ENCODE data around the gene PAXIP1.
"Not testable (repeated sequence)": the region's sequence is repeated elsewhere in the genome, so short reads cannot be mapped to it uniquely, and the experiment has no call there.

Gene PAXIP1

GRCh38 chr7:154950960-154951359 is 52.0 kb downstream of the PAXIP1 start:
- no peak overlapping the region for H3K4me3 ChIP-seq
- H3K27me3 ChIP-seq (ENCODE audit: low read depth), result no peaks in the 10 kb centered on the region
- H3K4me1 ChIP-seq, result no peaks in the 10 kb centered on the region
- DNase-seq (ENCODE audit: low spot score in 2 of 2), result no peak
- H3K36me3 ChIP-seq (replicated peaks), result peaks cover 73% of the 10 kb centered on the region
- no peaks in the 10 kb centered on the region for H3K9me3 ChIP-seq
- in situ Hi-C loops (cut with MboI; ENCODE audit: low sequenced_read_pairs), result no loop called here

DNA sequence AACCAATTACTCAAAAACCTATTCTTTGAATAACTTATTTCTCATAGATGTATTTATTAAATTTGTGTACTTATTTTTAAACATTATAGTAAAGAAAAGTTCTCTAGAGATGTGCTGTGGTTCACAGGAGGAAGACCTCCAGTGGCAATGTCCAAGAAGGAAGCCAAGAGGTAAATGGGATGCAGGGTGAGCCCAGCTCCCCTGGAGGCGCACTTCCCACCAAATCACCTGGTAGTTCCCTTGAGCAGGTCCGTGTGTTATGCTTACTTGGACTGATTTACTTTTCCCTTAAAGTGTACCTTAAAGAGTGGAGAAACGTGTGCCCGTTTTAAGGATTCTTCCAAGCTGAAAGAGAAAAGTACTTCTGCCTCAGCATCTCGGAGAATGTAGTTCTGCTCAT is 55.3 kb downstream of the PAXIP1 start:
- no peaks in the 10 kb centered on the region for H3K4me1 ChIP-seq
- no peaks in the 10 kb centered on the region for H3K27me3 ChIP-seq (ENCODE audit: low read depth)
- H3K4me3 ChIP-seq, result no peak overlapping the region
- in situ Hi-C loops (cut with MboI; ENCODE audit: low sequenced_read_pairs), result loop anchor here (25.0 kb wide), 1 partner anchor 815 kb away; no protein-coding TSS in a partner anchor
- no peak for DNase-seq (ENCODE audit: low spot score in 2 of 2)
- H3K9me3 ChIP-seq, result no peaks in the 10 kb centered on the region
- H3K36me3 ChIP-seq (replicated peaks), result peaks cover 64% of the 10 kb centered on the region

- in situ Hi-C loops (cut with MboI; ENCODE audit: low sequenced_read_pairs), result loop anchor here (25.0 kb wide), 1 partner anchor 816 kb away; no protein-coding TSS in a partner anchor
Measured at GRCh38 chr7:154946166-154946565, 56.8 kb downstream of the PAXIP1 start.

DNA sequence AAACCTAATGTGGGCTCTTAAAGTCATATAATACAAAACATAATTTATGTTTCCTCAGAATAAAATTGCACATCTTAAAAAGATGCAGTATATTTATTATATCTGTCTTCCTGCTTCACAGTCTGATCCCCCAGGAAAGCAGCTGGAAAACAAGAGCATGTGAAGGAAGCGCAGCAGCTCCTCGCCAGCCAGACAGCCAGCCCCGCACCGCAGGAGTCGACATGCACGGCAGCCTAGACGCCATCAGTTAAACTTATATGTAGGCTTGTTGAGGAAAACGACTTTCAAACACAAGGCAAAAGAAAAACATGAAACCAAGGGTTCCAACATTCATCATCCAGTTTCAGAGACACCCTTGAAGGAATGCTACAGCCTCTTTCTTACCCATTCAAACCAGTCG is 59.0 kb downstream of the PAXIP1 start:
- Histone ChIP-seq H3K36me3 (replicated peaks) (peaks cover 40% of the 10 kb centered on the region), H3K4me3 (no peak overlapping the region)

More at GRCh38 chr7:154946166-154946565, 56.8 kb downstream of the PAXIP1 start:
- no peak for DNase-seq (ENCODE audit: low spot score in 2 of 2)
- H3K4me3 ChIP-seq, result no peak overlapping the region
- no peaks in the 10 kb centered on the region for H3K9me3 ChIP-seq
- peaks cover 56% of the 10 kb centered on the region for H3K36me3 ChIP-seq (replicated peaks)
- no peaks in the 10 kb centered on the region for H3K4me1 ChIP-seq
- H3K27me3 ChIP-seq (ENCODE audit: low read depth), result no peaks in the 10 kb centered on the region

DNA sequence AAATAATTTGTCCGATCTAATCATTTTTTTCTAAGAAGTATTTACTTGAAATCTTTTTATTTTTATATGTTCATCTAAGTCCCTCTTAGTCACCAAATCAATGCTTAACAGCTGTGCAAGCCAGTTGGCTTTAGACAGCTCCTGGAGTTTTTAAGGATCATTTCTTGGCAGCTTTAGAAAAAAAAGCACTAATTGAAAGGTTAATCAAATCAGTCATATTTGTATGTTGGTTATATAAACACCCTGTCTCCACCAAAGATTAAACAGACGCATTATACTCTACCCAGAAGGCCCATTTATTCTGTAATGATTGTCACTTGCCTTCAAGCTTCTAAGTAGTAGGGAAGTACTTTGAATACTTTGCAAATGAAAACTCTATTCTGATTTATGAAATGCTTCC is 60.2 kb downstream of the PAXIP1 start:
- in situ Hi-C loops (cut with MboI; ENCODE audit: low sequenced_read_pairs), result loop anchor here (25.0 kb wide), 1 partner anchor 820 kb away; no protein-coding TSS in a partner anchor

More for the DNA sequence above, 59.0 kb downstream of the PAXIP1 start:
- Histone ChIP-seq H3K9me3 (no peaks in the 10 kb centered on the region), H3K27me3 (ENCODE audit: low read depth) (no peaks in the 10 kb centered on the region), H3K4me1 (no peaks in the 10 kb centered on the region)
- in situ Hi-C loops (cut with MboI; ENCODE audit: low sequenced_read_pairs), result loop anchor here (25.0 kb wide), 1 partner anchor 818 kb away; no protein-coding TSS in a partner anchor
- DNase-seq (ENCODE audit: low spot score in 2 of 2), result no peak

DNA sequence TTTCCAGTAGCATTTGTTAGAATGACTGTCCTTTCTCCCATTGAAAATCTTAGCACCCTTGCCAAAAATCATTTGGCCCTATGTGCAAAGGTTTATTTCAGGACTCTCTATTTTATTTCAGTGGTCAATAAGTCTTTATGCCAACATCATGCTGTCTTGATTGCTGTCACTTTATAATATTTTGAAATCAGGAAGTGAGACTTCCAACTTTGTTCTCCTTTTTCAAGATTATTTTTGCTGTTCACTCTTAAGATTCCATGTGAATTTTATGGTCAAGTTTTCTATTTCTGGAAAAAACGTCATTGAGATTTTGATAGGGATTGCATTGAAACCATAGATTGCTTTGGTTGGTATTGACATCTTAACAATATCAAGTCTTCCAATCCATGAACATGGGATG is 65.1 kb downstream of the PAXIP1 start:
- Histone ChIP-seq H3K9me3 (peaks cover 14% of the 10 kb centered on the region), H3K27me3 (ENCODE audit: low read depth) (no peaks in the 10 kb centered on the region), H3K4me3 (no peak overlapping the region), H3K4me1 (no peaks in the 10 kb centered on the region), H3K36me3 (replicated peaks) (no peaks in the 10 kb centered on the region; the same call in 1 of the 2 replicates)
- no peak for DNase-seq (ENCODE audit: low spot score in 2 of 2)
- in situ Hi-C loops (cut with MboI; ENCODE audit: low sequenced_read_pairs), result loop anchor here (25.0 kb wide), 1 partner anchor 824 kb away; no protein-coding TSS in a partner anchor

More for the DNA sequence above, 60.2 kb downstream of the PAXIP1 start:
- Histone ChIP-seq H3K9me3 (no peaks in the 10 kb centered on the region), H3K36me3 (replicated peaks) (peaks cover 35% of the 10 kb centered on the region), H3K4me3 (no peak overlapping the region), H3K27me3 (ENCODE audit: low read depth) (no peaks in the 10 kb centered on the region), H3K4me1 (no peaks in the 10 kb centered on the region)
- no peak for DNase-seq (ENCODE audit: low spot score in 2 of 2)

DNA sequence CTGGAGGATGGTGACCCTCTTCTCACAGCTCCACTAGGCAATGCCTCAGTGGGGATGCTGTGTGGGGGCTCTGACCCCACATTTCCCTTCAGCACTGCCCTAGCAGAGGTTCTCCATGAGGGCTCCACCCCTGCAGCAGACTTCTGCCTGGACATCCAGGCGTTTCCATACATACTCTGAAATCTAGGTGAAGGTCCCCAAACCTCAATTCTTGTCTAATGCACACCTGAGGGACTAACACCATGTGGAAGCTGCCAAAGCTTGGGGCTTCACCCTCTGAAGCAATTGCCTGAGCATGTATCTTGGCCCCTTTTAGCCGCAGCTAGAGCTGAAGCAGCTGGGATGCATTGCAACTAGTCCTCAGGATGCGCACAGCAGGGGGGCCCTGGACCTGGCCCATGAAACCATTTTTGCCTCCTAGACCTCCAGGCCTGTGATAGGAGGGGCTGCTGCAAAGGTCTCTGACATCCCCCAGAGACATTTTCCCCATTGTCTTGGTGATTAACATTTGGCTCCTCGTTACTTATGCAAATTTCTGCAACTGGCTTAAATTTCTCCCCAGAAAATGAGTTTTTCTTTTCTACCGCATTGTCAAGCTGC is 68.5 kb downstream of the PAXIP1 start:
- H3K27me3 ChIP-seq (ENCODE audit: low read depth), result not testable (repeated sequence)
- in situ Hi-C loops (cut with MboI; ENCODE audit: low sequenced_read_pairs), result loop anchor here (25.0 kb wide), 1 partner anchor 828 kb away; no protein-coding TSS in a partner anchor

GRCh38 chr7:154931906-154932305 is 71.0 kb downstream of the PAXIP1 start:
- in situ Hi-C loops (cut with MboI; ENCODE audit: low sequenced_read_pairs), result loop anchor here (25.0 kb wide), 1 partner anchor 830 kb away; no protein-coding TSS in a partner anchor
- H3K9me3 ChIP-seq, result peaks cover 14% of the 10 kb centered on the region
- H3K4me3 ChIP-seq, result no peak overlapping the region
- no peak for DNase-seq (ENCODE audit: low spot score in 2 of 2)
- peaks cover 5% of the 10 kb centered on the region; the same call in 1 of the 2 replicates for H3K4me1 ChIP-seq
- H3K36me3 ChIP-seq (replicated peaks), result no peaks in the 10 kb centered on the region
- no peaks in the 10 kb centered on the region for H3K27me3 ChIP-seq (ENCODE audit: low read depth)

More for the DNA sequence above, 68.5 kb downstream of the PAXIP1 start:
- DNase-seq (ENCODE audit: low spot score in 2 of 2); H3K36me3 ChIP-seq (replicated peaks); H3K4me3 ChIP-seq; H3K4me1 ChIP-seq: not testable (repeated sequence)
- peaks cover 14% of the 10 kb centered on the region for H3K9me3 ChIP-seq

DNA sequence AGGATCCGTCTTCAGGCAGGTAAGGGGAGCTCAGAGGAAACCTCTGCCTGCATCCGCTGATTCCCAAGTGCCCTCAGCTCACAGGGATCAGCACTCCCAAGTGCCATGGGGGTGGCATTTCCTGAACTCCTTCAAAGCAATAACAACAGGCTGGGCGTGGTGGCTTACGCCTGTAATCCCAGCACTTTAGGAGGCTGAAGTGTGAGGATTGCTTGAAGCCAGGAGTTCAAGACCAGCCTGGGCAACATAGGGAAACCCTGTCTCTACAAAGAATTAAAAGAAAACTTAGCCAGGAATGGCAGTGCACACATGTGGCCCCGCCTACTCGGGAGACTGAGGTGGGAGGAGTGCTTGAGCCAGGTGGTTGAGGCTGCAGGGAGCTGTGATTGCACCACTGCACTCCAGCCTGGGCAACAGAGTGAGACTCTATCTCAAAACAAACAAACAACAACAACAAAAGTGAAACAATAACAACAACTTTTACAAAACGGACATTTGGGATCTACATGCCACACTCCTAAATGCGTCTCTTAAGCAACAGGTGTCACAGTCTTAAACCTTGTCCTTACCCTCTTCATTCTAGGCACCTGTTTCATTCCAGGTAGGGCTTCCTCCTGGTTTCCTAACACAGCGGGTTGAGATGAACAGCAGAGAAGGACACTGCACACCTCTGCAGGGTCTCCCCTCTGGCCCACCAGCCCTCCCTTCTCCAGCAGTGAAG is 73.8 kb downstream of the PAXIP1 start:
- H3K9me3 ChIP-seq, result peaks cover 6% of the 10 kb centered on the region
- no peak for DNase-seq (ENCODE audit: low spot score in 2 of 2)
- peaks cover 12% of the 10 kb centered on the region for H3K27me3 ChIP-seq (ENCODE audit: low read depth)
- peaks cover 5% of the 10 kb centered on the region; the same call in 1 of the 2 replicates for H3K4me1 ChIP-seq
- in situ Hi-C loops (cut with MboI; ENCODE audit: low sequenced_read_pairs), result loop anchor here (10.0 to 25.0 kb wide), 2 partner anchors 416 to 833 kb away; no protein-coding TSS in a partner anchor
- H3K36me3 ChIP-seq (replicated peaks), result no peaks in the 10 kb centered on the region
- peak overlapping the region; percentile 27 for H3K4me3 ChIP-seq

- in situ Hi-C loops (cut with MboI; ENCODE audit: low sequenced_read_pairs), result loop anchor here (10.0 to 25.0 kb wide), 2 partner anchors 416 to 834 kb away; no protein-coding TSS in a partner anchor
- Histone ChIP-seq H3K36me3 (replicated peaks) (no peaks in the 10 kb centered on the region), H3K4me1 (peaks cover 5% of the 10 kb centered on the region; the same call in 1 of the 2 replicates), H3K27me3 (ENCODE audit: low read depth) (peaks cover 20% of the 10 kb centered on the region), H3K4me3 (peak overlapping the region; percentile 27), H3K9me3 (no peaks in the 10 kb centered on the region)
- DNase-seq (ENCODE audit: low spot score in 2 of 2), result peak; percentile 25 to 70
Measured at GRCh38 chr7:154928136-154929005, 74.6 kb downstream of the PAXIP1 start.

DNA sequence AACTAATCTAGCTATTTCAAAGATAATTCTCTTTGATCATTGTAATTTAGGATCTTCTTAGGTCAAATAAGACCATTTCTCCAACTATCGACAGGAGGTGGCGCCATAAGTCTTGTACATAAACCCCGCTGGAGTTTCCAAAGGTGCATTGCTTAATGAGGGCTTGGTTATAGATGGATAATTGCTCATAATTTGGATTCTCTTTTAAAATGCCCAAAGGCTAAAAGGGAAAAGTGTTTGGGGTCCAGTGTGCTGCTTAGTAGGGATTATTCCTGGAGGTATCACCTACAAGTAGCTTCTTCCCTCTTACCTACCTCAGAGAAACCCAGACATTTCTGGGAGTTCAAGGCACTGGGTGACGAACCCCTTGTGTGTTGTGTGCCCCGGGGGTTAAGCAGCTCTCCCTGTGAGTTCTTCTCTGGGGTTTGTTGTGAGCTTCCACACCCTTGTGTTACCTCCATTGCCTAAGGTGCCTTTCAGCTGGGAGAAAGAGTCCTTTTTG is 75.2 kb downstream of the PAXIP1 start:
- Histone ChIP-seq H3K4me3 (peak overlapping the region; percentile 27), H3K27me3 (ENCODE audit: low read depth) (peaks cover 20% of the 10 kb centered on the region), H3K9me3 (no peaks in the 10 kb centered on the region), H3K36me3 (replicated peaks) (no peaks in the 10 kb centered on the region), H3K4me1 (peaks cover 5% of the 10 kb centered on the region; the same call in 1 of the 2 replicates)
- in situ Hi-C loops (cut with MboI; ENCODE audit: low sequenced_read_pairs), result loop anchor here (10.0 to 25.0 kb wide), 2 partner anchors 417 to 835 kb away; no protein-coding TSS in a partner anchor
- peak; percentile 79 to 87 for DNase-seq (ENCODE audit: low spot score in 2 of 2)

DNA sequence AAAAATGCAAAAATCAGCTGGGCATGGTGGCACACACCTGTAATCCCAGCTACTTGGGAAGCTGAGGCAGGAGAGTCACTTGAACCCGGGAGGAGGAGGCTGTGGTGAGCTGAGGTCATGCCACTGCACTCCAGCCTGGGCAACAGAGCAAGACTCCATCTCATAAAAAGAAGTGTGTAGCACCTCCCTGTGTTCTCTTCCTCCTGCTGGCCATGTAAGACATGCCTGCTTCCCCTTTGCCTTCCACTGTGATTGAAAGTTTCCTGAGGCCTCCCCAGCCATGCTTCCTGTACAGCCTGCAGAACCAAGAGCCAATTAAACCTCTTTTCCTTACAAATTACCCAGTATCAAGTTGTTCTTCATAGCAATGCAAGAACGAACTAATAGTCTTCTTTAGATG is 80.5 kb downstream of the PAXIP1 start:
- not testable (repeated sequence) for H3K9me3 ChIP-seq; DNase-seq (ENCODE audit: low spot score in 2 of 2); H3K4me1 ChIP-seq; H3K36me3 ChIP-seq (replicated peaks); H3K4me3 ChIP-seq
- in situ Hi-C loops (cut with MboI; ENCODE audit: low sequenced_read_pairs), result loop anchor here (10.0 kb wide), 1 partner anchor 422 kb away; no protein-coding TSS in a partner anchor
- H3K27me3 ChIP-seq (ENCODE audit: low read depth), result peaks cover 20% of the 10 kb centered on the region

Measured in HAP-1 (cell line).